IMR-90 (cell line): ENCODE data around the gene LAPTM5. TPM values are rescaled to one million over a fixed set of nuclear protein-coding genes. Genes with fewer than 3 reads are reported as not detected.

Experiments
- ATAC-seq: fragments of 200-7000 bp; cut with Tn5 transposase; 2 replicates; pipeline ENCODE4 v1.9.1; 2020; ENCODE audit warnings: low read depth, mild to moderate bottlenecking, moderate library complexity
- BruUV-seq: library from RNA; stranded (reverse); fragments of 400-500 nt; replicated peaks from 2 replicates; lab custom pipeline; 2021; lab: Mats Ljungman, UMichigan
- CTCF ChIA-PET: fragments of 300-600 bp; formaldehyde crosslinking; extraction: SDS; loops from one replicate; lab custom pipeline; 2021; ENCODE audit warnings: antibody characterized with exemption; lab: Yijun Ruan, JAX
- POLR2A ChIA-PET: fragments of 300-600 bp; sonication (Branson Sonifier 250); formaldehyde crosslinking; loops from one replicate; lab custom pipeline; 2022; ENCODE audit warnings: antibody characterized with exemption; ENCODE audit not compliant: unreplicated experiment; lab: Charles Lee
- DNase-seq: peaks from one replicate; pipeline ENCODE4 v3.0.0; 2013
- H2AFZ ChIP-seq: replicated peaks from 2 replicates; pipeline ENCODE3; 2013; ENCODE audit warnings: low read length, mild to moderate bottlenecking; ENCODE audit not compliant: poor library complexity
- H2AK5ac ChIP-seq: 2 replicates; pipeline ENCODE4 v1.6.1; 2013; ENCODE audit warnings: low read depth, low read length, inconsistent platforms
- H2AK9ac ChIP-seq: replicated peaks from 2 replicates; pipeline ENCODE3; 2013; ENCODE audit warnings: mild to moderate bottlenecking, low read depth, low read length, moderate library complexity; ENCODE audit not compliant: poor library complexity
- H2BK120ac ChIP-seq: 2 replicates; pipeline ENCODE4 v1.6.1; 2013; ENCODE audit warnings: low read depth, low read length, inconsistent platforms
- H2BK15ac ChIP-seq: 3 replicates; pipeline ENCODE4 v1.6.1; 2013; ENCODE audit warnings: low read depth, low read length, inconsistent platforms
- H2BK20ac ChIP-seq: 2 replicates; pipeline ENCODE4 v1.6.1; 2013; ENCODE audit warnings: low read depth, mild to moderate bottlenecking, inconsistent platforms, low read length, moderate library complexity
- H2BK5ac ChIP-seq: 2 replicates; pipeline ENCODE4 v1.6.1; 2013; ENCODE audit warnings: mild to moderate bottlenecking, low read depth, low read length, inconsistent platforms; ENCODE audit not compliant: poor library complexity, severe bottlenecking
- H3K14ac ChIP-seq: replicated peaks from 2 replicates; pipeline ENCODE4 v1.6.1; 2013; ENCODE audit warnings: low read depth, low read length, inconsistent platforms
- H3K18ac ChIP-seq: 2 replicates; pipeline ENCODE4 v1.6.1; 2013; ENCODE audit warnings: low read depth, low read length, control low read depth
- H3K23ac ChIP-seq: 2 replicates; pipeline ENCODE4 v1.6.1; 2013; ENCODE audit warnings: low read depth, low read length, inconsistent platforms
- H3K27ac ChIP-seq: 2 replicates; pipeline ENCODE4 v1.5.1; 2013; ENCODE audit warnings: mild to moderate bottlenecking, control low read depth, low read length; ENCODE audit not compliant: insufficient read depth
- H3K27me3 ChIP-seq: 2 replicates; pipeline ENCODE4 v1.6.1; 2013; ENCODE audit warnings: low read length; ENCODE audit not compliant: control insufficient read depth, insufficient read depth
- H3K36me3 ChIP-seq: 2 replicates; pipeline ENCODE4 v1.6.1; 2013; ENCODE audit warnings: low read length, mixed read lengths; ENCODE audit not compliant: control insufficient read depth, insufficient read depth
- H3K4ac ChIP-seq: 2 replicates; pipeline ENCODE4 v1.6.1; 2013; ENCODE audit warnings: low read depth, low read length, inconsistent platforms
- H3K4me1 ChIP-seq: 2 replicates; pipeline ENCODE4 v1.6.1; 2013; ENCODE audit warnings: low read length, mixed read lengths; ENCODE audit not compliant: control insufficient read depth, insufficient read depth
- H3K4me2 ChIP-seq: 2 replicates; pipeline ENCODE4 v1.6.1; 2013; ENCODE audit warnings: low read depth, mild to moderate bottlenecking, control low read depth, low read length, moderate library complexity
- H3K4me3 ChIP-seq: 2 replicates; pipeline ENCODE4 v1.5.1; 2013; ENCODE audit warnings: low read depth, mild to moderate bottlenecking, control low read depth, low read length, moderate library complexity; ENCODE audit not compliant: insufficient read depth
- H3K56ac ChIP-seq: 2 replicates; pipeline ENCODE4 v1.6.1; 2013; ENCODE audit warnings: low read length, inconsistent platforms; ENCODE audit not compliant: insufficient read depth; ENCODE audit errors: extremely low read depth
- H3K79me1 ChIP-seq, 2 experiments: 2 replicates each; pipeline ENCODE4 v1.6.1; 2013; ENCODE audit warnings: low read length in 2 of 2, inconsistent platforms in 1 of 2, low read depth in 1 of 2
- H3K9ac ChIP-seq: 2 replicates; pipeline ENCODE4 v1.6.1; 2013; ENCODE audit warnings: low read depth, low read length, control low read depth
- H3K9me1 ChIP-seq: 2 replicates; pipeline ENCODE4 v1.6.1; 2013; ENCODE audit warnings: low read length, inconsistent platforms; ENCODE audit not compliant: insufficient read depth
- H3K9me3 ChIP-seq: 2 replicates; pipeline ENCODE4 v1.6.1; 2013; ENCODE audit warnings: low read length; ENCODE audit not compliant: control insufficient read depth, insufficient read depth
- H4K20me1 ChIP-seq: 2 replicates; pipeline ENCODE4 v1.6.1; 2013; ENCODE audit warnings: low read length, inconsistent platforms; ENCODE audit not compliant: insufficient read depth
- H4K5ac ChIP-seq: 2 replicates; pipeline ENCODE4 v1.6.1; 2013; ENCODE audit warnings: mild to moderate bottlenecking, low read depth, low read length, control low read depth
- H4K8ac ChIP-seq, 2 experiments: 2 replicates each; pipeline ENCODE4 v1.6.1; 2013; ENCODE audit warnings: low read depth in 2 of 2, low read length in 2 of 2, control low read depth in 1 of 2, inconsistent platforms in 1 of 2
- H4K91ac ChIP-seq: 2 replicates; pipeline ENCODE4 v1.6.1; 2013; ENCODE audit warnings: low read depth, low read length, inconsistent platforms; ENCODE audit not compliant: insufficient read depth
- ELK1 ChIP-seq: fragments of 150-350 bp; IDR thresholded peaks from 2 replicates; pipeline ENCODE4 v1.6.1; 2016; ENCODE audit warnings: low read depth, mild to moderate bottlenecking, low read length, moderate library complexity, borderline replicate concordance
- FOS ChIP-seq: fragments of 150-350 bp; IDR thresholded peaks from 2 replicates; pipeline ENCODE4 v1.6.1; 2016; ENCODE audit warnings: low read depth, low read length
- WGBS, 2 experiments: methylation state at CpG; one replicate each; pipeline versions ENCODE4 v1.1.5 to v1.1.7; 2013; ENCODE audit warnings: missing lambda C conversion rate in 2 of 2; ENCODE audit not compliant: insufficient read length in 1 of 2; ENCODE audit errors: extremely low coverage in 2 of 2; 5-methylcytosine and 5-hydroxymethylcytosine counted together
- dilution Hi-C: fragments of 300-500 bp; cut with HindIII; formaldehyde crosslinking; loops from one replicate; pipeline ENCODE4 v1.14.3; 2018; ENCODE audit warnings: low sequenced_read_pairs; ENCODE audit not compliant: unreplicated experiment
- in situ Hi-C: fragments of 300-500 bp; cut with MboI; formaldehyde crosslinking; loops from 3 replicates; pipeline ENCODE4 v1.14.3; 2019; ENCODE audit warnings: low sequenced_read_pairs, inconsistent platforms, mixed read lengths
- intact Hi-C: fragments of 100-400 bp; cut with micrococcal nuclease; formaldehyde crosslinking; loops from 2 replicates; pipeline ENCODE4 v1.10.0; 2022
- polyA plus RNA-seq, 3 experiments: library from polyadenylated mRNA; depleted of rRNA; stranded (reverse); fragments of >200 nt; gene quantifications; 2 replicates each; pipeline ENCODE4 v1.2.3, GENCODE V29; 2012; ENCODE audit warnings: low replicate concordance in 1 of 3
- total RNA-seq: library from RNA; depleted of rRNA; stranded (reverse); fragments of >200 nt; gene quantifications from 2 replicates; pipeline ENCODE4 v1.2.3, GENCODE V29; 2012

LAPTM5 gene
- total and polyA plus RNA-seq, 2 of the 4 experiments (the other 2 are of a cell fraction) = 0.09 TPM; not detected in 1

DNA sequence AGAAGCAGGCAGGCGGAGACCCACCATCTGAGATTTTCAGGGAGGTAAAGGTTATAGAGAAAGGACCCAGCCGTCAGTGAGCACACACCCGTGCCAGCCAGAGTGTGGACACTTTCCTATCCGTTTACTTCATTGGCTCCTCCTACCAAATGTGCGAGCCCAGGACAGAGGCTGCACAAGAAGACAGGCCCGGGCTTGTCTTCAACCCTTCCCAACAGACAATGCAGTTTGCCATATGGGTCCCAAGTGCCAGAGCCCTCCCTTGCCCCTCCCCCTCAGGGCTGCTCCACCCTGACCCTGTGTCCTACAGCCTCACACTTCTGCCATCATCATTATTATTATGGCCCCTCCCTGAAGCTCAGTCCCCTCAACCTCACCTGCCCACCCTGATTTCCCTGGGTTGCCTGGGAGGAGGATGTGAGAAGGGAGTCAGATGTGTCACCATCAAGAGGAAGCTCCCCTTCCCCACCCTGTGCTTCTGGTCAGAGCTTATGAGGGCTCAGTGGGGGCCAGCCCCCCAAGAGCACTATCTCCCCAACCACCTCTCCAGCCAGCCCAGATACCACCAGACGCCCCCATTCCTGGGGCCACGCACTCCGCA, 9.4 kb downstream of the LAPTM5 start (continued):
- TF ChIP-seq FOS = no peak

GRCh38 chr1:30747033-30748008, 10.3 kb downstream of the LAPTM5 start:
- DNase-seq = no peak
- Histone ChIP-seq H4K20me1 (no peaks in the 10 kb centered on the region), H3K4me1 (peaks cover 6% of the 10 kb centered on the region), H3K4me2 (no peak overlapping the region), H3K14ac (peak overlapping the region; percentile 81; the same call in 1 of the 2 replicates), H3K27me3 (peaks cover 4% of the 10 kb centered on the region; the same call in 1 of the 2 replicates), H4K8ac (peak overlapping the region; percentile 64 to 77; a peak in 2 of 4 replicates), H3K23ac (no peak overlapping the region), H2AK5ac (peak overlapping the region; percentile 95; the same call in 1 of the 2 replicates), H2BK15ac (peak overlapping the region; percentile 44; the same call in 1 of the 3 replicates), H3K4me3 (no peak overlapping the region), H3K18ac (peak overlapping the region; percentile 74), H2BK120ac (peak overlapping the region; percentile 68), H2AFZ (peak overlapping the region; percentile 41), H2BK5ac (peak overlapping the region; percentile 25), H3K36me3 (no peaks in the 10 kb centered on the region), H3K56ac (no peak overlapping the region), H3K9me1 (peaks cover 5% of the 10 kb centered on the region; the same call in 1 of the 2 replicates), H4K5ac (peak overlapping the region; percentile 50; the same call in 1 of the 2 replicates), H3K4ac (peak overlapping the region; percentile 84), H4K91ac (peak overlapping the region; percentile 23; the same call in 1 of the 2 replicates), H2BK20ac (peak overlapping the region; percentile 91; the same call in 1 of the 2 replicates), H3K9ac (no peak overlapping the region), H2AK9ac (peak overlapping the region; percentile 68), H3K9me3 (no peaks in the 10 kb centered on the region), H3K79me1 (no peaks in the 10 kb centered on the region), H3K27ac (no peak overlapping the region)
- ChIA-PET CTCF (interaction anchor here (0.6 kb wide), 1 partner anchor 1406 kb away, joined by 3 read pairs; no protein-coding TSS in a partner anchor), POLR2A (no interaction called here)
- BruUV-seq = no TSS peak
- in situ Hi-C loops = no loop called here
- intact Hi-C loops = no loop called here
- WGBS, 2 experiments = 82% methylated on average over 2 of the region's 17 CpGs; no CpG with 5 or more reads in 1 of the 2 experiments
- ATAC-seq = no peak
- dilution Hi-C loops = no loop called here
- TF ChIP-seq ELK1 = no peak
